Fibroblast of villous mesenchyme (primary cell): Measurements from ENCODE around the gene ADGRA1. TPM values are rescaled to one million over a fixed set of nuclear protein-coding genes. Genes with fewer than 3 reads are reported as not detected.

Source experiments
- DNase-seq: peaks from one replicate; pipeline ENCODE4 v3.0.0-alpha.2; 2010; ENCODE audit warnings: low read depth
- H3K4me3 ChIP-seq: 2 replicates; pipeline ENCODE4 v1.5.1; 2011; ENCODE audit warnings: low read depth, mild to moderate bottlenecking, low read length
- total RNA-seq: library from RNA; depleted of rRNA; stranded (reverse); fragments of >200 nt; gene quantifications from 2 replicates; pipeline ENCODE4 v1.2.3, GENCODE V29; 2012
- TF ChIP-seq, protein P1 (sequence below): IDR thresholded peaks from 2 replicates; pipeline ENCODE4 v1.5.1; 2012; ENCODE audit warnings: low read depth, mild to moderate bottlenecking, low read length; ENCODE audit not compliant: insufficient read depth

The ADGRA1 gene
- total RNA-seq, 1 donor: not detected

GRCh38 chr10:133179128-133179520 is 91.4 kb downstream of the ADGRA1 start:
- no peak for DNase-seq
- TF ChIP-seq, protein P1, sequence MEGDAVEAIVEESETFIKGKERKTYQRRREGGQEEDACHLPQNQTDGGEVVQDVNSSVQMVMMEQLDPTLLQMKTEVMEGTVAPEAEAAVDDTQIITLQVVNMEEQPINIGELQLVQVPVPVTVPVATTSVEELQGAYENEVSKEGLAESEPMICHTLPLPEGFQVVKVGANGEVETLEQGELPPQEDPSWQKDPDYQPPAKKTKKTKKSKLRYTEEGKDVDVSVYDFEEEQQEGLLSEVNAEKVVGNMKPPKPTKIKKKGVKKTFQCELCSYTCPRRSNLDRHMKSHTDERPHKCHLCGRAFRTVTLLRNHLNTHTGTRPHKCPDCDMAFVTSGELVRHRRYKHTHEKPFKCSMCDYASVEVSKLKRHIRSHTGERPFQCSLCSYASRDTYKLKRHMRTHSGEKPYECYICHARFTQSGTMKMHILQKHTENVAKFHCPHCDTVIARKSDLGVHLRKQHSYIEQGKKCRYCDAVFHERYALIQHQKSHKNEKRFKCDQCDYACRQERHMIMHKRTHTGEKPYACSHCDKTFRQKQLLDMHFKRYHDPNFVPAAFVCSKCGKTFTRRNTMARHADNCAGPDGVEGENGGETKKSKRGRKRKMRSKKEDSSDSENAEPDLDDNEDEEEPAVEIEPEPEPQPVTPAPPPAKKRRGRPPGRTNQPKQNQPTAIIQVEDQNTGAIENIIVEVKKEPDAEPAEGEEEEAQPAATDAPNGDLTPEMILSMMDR: no peak
- no peak overlapping the region for H3K4me3 ChIP-seq

- no peak overlapping the region for H3K4me3 ChIP-seq
- TF ChIP-seq, protein P1: no peak
- DNase-seq: no peak
Measured at GRCh38 chr10:133179651-133180050, 91.9 kb downstream of the ADGRA1 start.

GRCh38 chr10:133180192-133180964 is 92.7 kb downstream of the ADGRA1 start:
- TF ChIP-seq, protein P1: no peak
- H3K4me3 ChIP-seq: no peak overlapping the region
- DNase-seq: no peak

- TF ChIP-seq, protein P1: no peak
- no peak for DNase-seq
- H3K4me3 ChIP-seq: no peak overlapping the region
Measured at GRCh38 chr10:133180965-133181639, 93.4 kb downstream of the ADGRA1 start.

Other genes with a start within 250 kb of the ADGRA1 start
- gene CFAP46, start 145.4 kb upstream of the ADGRA1 start, total RNA-seq: under 0.01 and 0.32 TPM in 2 replicates
- gene KNDC1, start 72.3 kb downstream of the ADGRA1 start, total RNA-seq: 1.9 and 5.6 TPM in 2 replicates
- gene UTF1, start 142.3 kb downstream of the ADGRA1 start, total RNA-seq: not detected in 2 replicates
- gene VENTX, start 149.9 kb downstream of the ADGRA1 start, total RNA-seq: not detected in 2 replicates
- 2.3 and 7.8 TPM in 2 replicates for gene ADAM8, start 188.9 kb downstream of the ADGRA1 start, total RNA-seq
- gene TUBGCP2, start 220.9 kb downstream of the ADGRA1 start, total RNA-seq: 56.7 and 66.9 TPM in 2 replicates
- 21.2 and 27.1 TPM in 2 replicates for gene ZNF511, start 221.0 kb downstream of the ADGRA1 start, total RNA-seq
- not detected in 2 replicates for gene CALY, start 249.0 kb downstream of the ADGRA1 start, total RNA-seq